Measurements from ENCODE around the gene FAM83C. TPM values are rescaled to one million over a fixed set of nuclear protein-coding genes. Genes with fewer than 3 reads are reported as not detected.

The FAM83C gene
- total RNA-seq, 2 experiments from 2014 or later = not detected

GRCh38 chr20:35276408-35276807, 15.8 kb downstream of the FAM83C start:
- ChIA-PET POLR2A (interaction anchor here (0.5 to 0.7 kb wide), 2 partner anchors 336 to 761 kb away, joined by 3 to 4 read pairs; partner anchors contain the start of gene DYNLRB1), CTCF (ENCODE audit: unreplicated experiment) (no interaction called here)
- Histone ChIP-seq H3K9me3 (ENCODE audit: low read length) (no peaks in the 10 kb centered on the region), H3K4me3 (ENCODE audit: low read depth, low read length, poor library complexity, severe bottlenecking) (peak overlapping the region; percentile 77), H2AFZ (ENCODE audit: low read length) (no peak overlapping the region), H3K4me2 (ENCODE audit: low read length) (peak overlapping the region; percentile 99), H3K4me1 (ENCODE audit: insufficient read depth, low read length, poor library complexity, severe bottlenecking) (peaks cover 16% of the 10 kb centered on the region), H3K79me2 (ENCODE audit: insufficient read depth, low read depth, low read length) (peaks cover 9% of the 10 kb centered on the region; the same call in 1 of the 2 replicates), H4K20me1 (ENCODE audit: insufficient read depth, low read length) (no peaks in the 10 kb centered on the region), H3K36me3 (ENCODE audit: insufficient read depth, low read length) (peaks cover 45% of the 10 kb centered on the region), H3K27ac (ENCODE audit: low read depth, low read length, poor library complexity, severe bottlenecking) (peak overlapping the region; percentile 72), H3K9me2 (ENCODE audit: insufficient read depth, low read length) (no peaks in the 10 kb centered on the region)
- BruUV-seq (replicated peaks) = no TSS peak
- intact Hi-C loops (cut with micrococcal nuclease; ENCODE audit: unreplicated experiment) = loop anchor here (10.0 kb wide), 1 partner anchor 402 kb away; the partner anchor contains the start of genes ACSS2 and GGT7
- no peak for TF ChIP-seq EZH2phosphoT487 (IDR thresholded peaks at IDR 0.05; ENCODE audit: borderline replicate concordance, low read depth, low read length)
- no peak for DNase-seq (ENCODE audit: low spot score)

GRCh38 chr20:35275741-35276251, 16.4 kb downstream of the FAM83C start:
- Histone ChIP-seq H3K79me2 (ENCODE audit: insufficient read depth, low read depth, low read length) (peaks cover 9% of the 10 kb centered on the region; the same call in 1 of the 2 replicates), H3K9me2 (ENCODE audit: insufficient read depth, low read length) (no peaks in the 10 kb centered on the region), H3K27ac (ENCODE audit: low read depth, low read length, poor library complexity, severe bottlenecking) (no peak overlapping the region), H3K36me3 (ENCODE audit: insufficient read depth, low read length) (peaks cover 40% of the 10 kb centered on the region), H3K4me3 (ENCODE audit: low read depth, low read length, poor library complexity, severe bottlenecking) (no peak overlapping the region), H3K9me3 (ENCODE audit: low read length) (no peaks in the 10 kb centered on the region), H2AFZ (ENCODE audit: low read length) (no peak overlapping the region), H3K4me2 (ENCODE audit: low read length) (no peak overlapping the region), H4K20me1 (ENCODE audit: insufficient read depth, low read length) (no peaks in the 10 kb centered on the region), H3K4me1 (ENCODE audit: insufficient read depth, low read length, poor library complexity, severe bottlenecking) (peaks cover 16% of the 10 kb centered on the region)
- ChIA-PET CTCF (ENCODE audit: unreplicated experiment) (no interaction called here), POLR2A (no interaction called here)
- no TSS peak for BruUV-seq (replicated peaks)
- DNase-seq (ENCODE audit: low spot score) = no peak
- TF ChIP-seq CTCF (conservative IDR thresholded peaks at IDR 0.05; ENCODE audit: low read length) (no peak), EZH2phosphoT487 (IDR thresholded peaks at IDR 0.05; ENCODE audit: borderline replicate concordance, low read depth, low read length) (no peak)
- intact Hi-C loops (cut with micrococcal nuclease; ENCODE audit: unreplicated experiment) = loop anchor here (10.0 kb wide), 1 partner anchor 401 kb away; the partner anchor contains the start of genes ACSS2 and GGT7

GRCh38 chr20:35274172-35275092, 17.8 kb downstream of the FAM83C start:
- Histone ChIP-seq H3K4me1 (ENCODE audit: insufficient read depth, low read length, poor library complexity, severe bottlenecking) (peaks cover 16% of the 10 kb centered on the region), H3K9me3 (ENCODE audit: low read length) (no peaks in the 10 kb centered on the region), H4K20me1 (ENCODE audit: insufficient read depth, low read length) (no peaks in the 10 kb centered on the region), H3K79me2 (ENCODE audit: insufficient read depth, low read depth, low read length) (peaks cover 9% of the 10 kb centered on the region; the same call in 1 of the 2 replicates), H3K27ac (ENCODE audit: low read depth, low read length, poor library complexity, severe bottlenecking) (no peak overlapping the region), H2AFZ (ENCODE audit: low read length) (no peak overlapping the region), H3K9me2 (ENCODE audit: insufficient read depth, low read length) (no peaks in the 10 kb centered on the region), H3K4me2 (ENCODE audit: low read length) (no peak overlapping the region), H3K4me3 (ENCODE audit: low read depth, low read length, poor library complexity, severe bottlenecking) (no peak overlapping the region), H3K36me3 (ENCODE audit: insufficient read depth, low read length) (peaks cover 26% of the 10 kb centered on the region)
- TF ChIP-seq CTCF (conservative IDR thresholded peaks at IDR 0.05; ENCODE audit: low read length) (no peak), EZH2phosphoT487 (IDR thresholded peaks at IDR 0.05; ENCODE audit: borderline replicate concordance, low read depth, low read length) (no peak)
- ChIA-PET CTCF (ENCODE audit: unreplicated experiment) (no interaction called here), POLR2A (no interaction called here)
- intact Hi-C loops (cut with micrococcal nuclease; ENCODE audit: unreplicated experiment) = loop anchor here (10.0 kb wide), 1 partner anchor 400 kb away; the partner anchor contains the start of genes ACSS2 and GGT7
- no TSS peak for BruUV-seq (replicated peaks)
- DNase-seq (ENCODE audit: low spot score) = no peak

All from OCI-LY7 (cell line).